ENCODE measurements around the gene GIPR. TPM values are rescaled to one million over a fixed set of nuclear protein-coding genes. Genes with fewer than 3 reads are reported as not detected.
A peak's percentile ranks its signal among the peaks of the same experiment; 100 is the strongest.

GIPR gene
- total RNA-seq, 1 experiment from 2014 or later: 0.61 TPM

- peak within 1 kb of the TSS; percentile 55 for H3K4me2 ChIP-seq (ENCODE audit: insufficient read depth, insufficient read length, low read length)
- H3K9me3 ChIP-seq (ENCODE audit: control insufficient read depth, low read depth, low read length): no peaks in the 10 kb centered on the region
- no peak within 1 kb of the TSS for H2AFZ ChIP-seq (ENCODE audit: low read length)
- no peak within 1 kb of the TSS for H3K18ac ChIP-seq (ENCODE audit: insufficient read length, low read depth, low read length)
- Mint-ChIP-seq H3K27ac (peak within 1 kb of the TSS; percentile 23 to 68 (median 48); a peak in 5 of 7 replicates), H3K27me3 (ENCODE audit: low read depth) (peaks cover 2% of the 10 kb centered on the region), H3K4me1 (peaks cover 28 to 36% of the 10 kb centered on the region in 2 experiments), H3K9me3 (no peaks in the 10 kb centered on the region), H3K4me3 (peak within 1 kb of the TSS; percentile 75 to 87), H3K36me3 (ENCODE audit: insufficient read depth in 1 of 3, low read depth in 3 of 3) (no peaks in the 10 kb centered on the region; a peak in 1 of 7 replicates)
- no peak within 1 kb of the TSS for H4K91ac ChIP-seq (ENCODE audit: insufficient read length, low read depth, low read length)
- no peak within 1 kb of the TSS for H2BK20ac ChIP-seq (ENCODE audit: low read depth, low read length, poor library complexity, severe bottlenecking)
- no peak within 1 kb of the TSS for H2BK5ac ChIP-seq (ENCODE audit: insufficient read length, low read length)
- no peak within 1 kb of the TSS for H3K56ac ChIP-seq (ENCODE audit: insufficient read length, low read depth, low read length)
- H3K4me1 ChIP-seq (ENCODE audit: insufficient read depth, low read length): peaks cover 3% of the 10 kb centered on the region; the same call in 1 of the 2 replicates
- DNase-seq: peak; percentile 95
- H4K5ac ChIP-seq (ENCODE audit: insufficient read length, low read depth, low read length): no peak within 1 kb of the TSS
- TF ChIP-seq CTCF (conservative IDR thresholded peaks at IDR 0.05): peak; percentile 47
- no peak within 1 kb of the TSS for H2BK12ac ChIP-seq (ENCODE audit: insufficient read length, low read depth, low read length)
- peaks cover 18% of the 10 kb centered on the region for H3K23me2 ChIP-seq (ENCODE audit: insufficient read length, low read depth, low read length, poor library complexity, severe bottlenecking)
- H4K8ac ChIP-seq (replicated peaks; ENCODE audit: insufficient read length, low read depth, low read length): no peak within 1 kb of the TSS
- H3K14ac ChIP-seq (ENCODE audit: insufficient read depth, low read length): no peak within 1 kb of the TSS
- no peak within 1 kb of the TSS for H2BK120ac ChIP-seq (ENCODE audit: low read depth, low read length, poor library complexity, severe bottlenecking)
- no peak within 1 kb of the TSS for H3K27ac ChIP-seq (ENCODE audit: insufficient read length, low read depth, low read length)
- no CpG with 5 or more reads among the region's 52 CpGs for WGBS (ENCODE audit: extremely low coverage, insufficient read length, low lambda C conversion rate)
- H3K27me3 ChIP-seq (ENCODE audit: insufficient read depth, low read length): no peaks in the 10 kb centered on the region
- no peak within 1 kb of the TSS for H3K23ac ChIP-seq (ENCODE audit: insufficient read length, low read depth, low read length)
- H3K79me1 ChIP-seq (ENCODE audit: insufficient read depth, low read depth, low read length, poor library complexity, severe bottlenecking): no peaks in the 10 kb centered on the region
- no peaks in the 10 kb centered on the region for H3K79me2 ChIP-seq (ENCODE audit: insufficient read depth, low read length)
- no peak within 1 kb of the TSS for H2AK5ac ChIP-seq (ENCODE audit: insufficient read length, low read length)
- H3T11ph ChIP-seq (ENCODE audit: low read length): no peak within 1 kb of the TSS
- no peak within 1 kb of the TSS for H3K4ac ChIP-seq (ENCODE audit: low read depth, low read length)
- no peak within 1 kb of the TSS for H2BK15ac ChIP-seq (ENCODE audit: low read depth, low read length)
- H3K9ac ChIP-seq (ENCODE audit: extremely low read depth, insufficient read length, low read length): no peak within 1 kb of the TSS
- no peaks in the 10 kb centered on the region for H4K20me1 ChIP-seq (ENCODE audit: control insufficient read depth, insufficient read depth, insufficient read length)
Observed at GRCh38 chr19:45638930-45639729, 28.9 kb upstream of the GIPR start, which contains the start of gene EML2. TSS of gene EML2 (minus strand) at chr19:45639397. CDS start at chr19:45639376, 21 bp downstream.

Measured in H9 (cell line).